Neural crest cell (in vitro differentiated cells): ENCODE data around the gene NME9. TPM values are rescaled to one million over a fixed set of nuclear protein-coding genes. Genes with fewer than 3 reads are reported as not detected.

ENCODE experiments used
- DNase-seq: peaks from one replicate; pipeline ENCODE4 v3.0.0; 2021; ENCODE audit warnings: low read depth, mixed read lengths, low spot score
- H3K27ac Mint-ChIP-seq: one replicate; pipeline ENCODE4 v1.8.0; 2021; ENCODE audit warnings: mild to moderate bottlenecking, mixed read lengths; ENCODE audit not compliant: unreplicated experiment
- H3K27me3 Mint-ChIP-seq: 2 replicates; pipeline ENCODE4 v1.8.0; 2021; ENCODE audit warnings: low read depth, mild to moderate bottlenecking, mixed read lengths
- H3K36me3 Mint-ChIP-seq: 2 replicates; pipeline ENCODE4 v1.8.0; 2021; ENCODE audit warnings: low read depth, mild to moderate bottlenecking, mixed read lengths
- H3K4me1 Mint-ChIP-seq: 2 replicates; pipeline ENCODE4 v1.8.0; 2021; ENCODE audit warnings: mixed read lengths
- H3K4me3 Mint-ChIP-seq: one replicate; pipeline ENCODE4 v1.8.0; 2021; ENCODE audit warnings: mild to moderate bottlenecking, mixed read lengths
- H3K9me3 Mint-ChIP-seq: 2 replicates; pipeline ENCODE4 v1.8.0; 2021; ENCODE audit warnings: mixed read lengths
- total RNA-seq: library from RNA; stranded (reverse); gene quantifications from 2 replicates; pipeline ENCODE4 v1.2.1, GENCODE V29; 2021
- TF ChIP-seq, protein P1 (sequence below): fragments of 200-600 bp; sonication (generic); conservative IDR thresholded peaks from 2 replicates; pipeline ENCODE4 v1.5.0; 2021; ENCODE audit warnings: antibody characterized with exemption, mild to moderate bottlenecking

Gene NME9
- total RNA-seq, 1 donor from 2014 or later, result 0.79 TPM

DNA sequence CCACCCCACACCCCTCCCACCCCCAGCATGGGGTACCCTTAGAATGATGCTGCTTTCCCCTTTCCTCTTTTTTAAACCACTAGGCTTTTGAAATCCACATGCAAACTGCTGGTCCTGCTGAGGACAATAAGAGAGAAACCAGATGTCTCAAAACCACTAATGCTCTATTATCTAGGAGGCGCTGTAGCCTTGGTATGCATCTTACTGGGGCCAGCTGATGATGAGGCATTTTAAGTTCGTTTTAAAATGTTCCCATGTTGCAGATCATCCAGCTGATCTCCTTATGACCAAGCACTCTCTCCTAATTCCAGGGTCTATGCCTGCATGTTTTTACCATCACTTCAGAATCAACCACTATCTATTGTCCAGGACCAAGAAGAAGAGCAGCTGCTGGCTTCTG lies 1.3 kb downstream of the NME9 start:
- Mint-ChIP-seq H3K36me3 (no peaks in the 10 kb centered on the region), H3K27me3 (peaks cover 17% of the 10 kb centered on the region), H3K9me3 (no peaks in the 10 kb centered on the region), H3K4me1 (peaks cover 16% of the 10 kb centered on the region), H3K4me3 (peak overlapping the region; percentile 97), H3K27ac (no peak overlapping the region)
- TF ChIP-seq, protein P1, sequence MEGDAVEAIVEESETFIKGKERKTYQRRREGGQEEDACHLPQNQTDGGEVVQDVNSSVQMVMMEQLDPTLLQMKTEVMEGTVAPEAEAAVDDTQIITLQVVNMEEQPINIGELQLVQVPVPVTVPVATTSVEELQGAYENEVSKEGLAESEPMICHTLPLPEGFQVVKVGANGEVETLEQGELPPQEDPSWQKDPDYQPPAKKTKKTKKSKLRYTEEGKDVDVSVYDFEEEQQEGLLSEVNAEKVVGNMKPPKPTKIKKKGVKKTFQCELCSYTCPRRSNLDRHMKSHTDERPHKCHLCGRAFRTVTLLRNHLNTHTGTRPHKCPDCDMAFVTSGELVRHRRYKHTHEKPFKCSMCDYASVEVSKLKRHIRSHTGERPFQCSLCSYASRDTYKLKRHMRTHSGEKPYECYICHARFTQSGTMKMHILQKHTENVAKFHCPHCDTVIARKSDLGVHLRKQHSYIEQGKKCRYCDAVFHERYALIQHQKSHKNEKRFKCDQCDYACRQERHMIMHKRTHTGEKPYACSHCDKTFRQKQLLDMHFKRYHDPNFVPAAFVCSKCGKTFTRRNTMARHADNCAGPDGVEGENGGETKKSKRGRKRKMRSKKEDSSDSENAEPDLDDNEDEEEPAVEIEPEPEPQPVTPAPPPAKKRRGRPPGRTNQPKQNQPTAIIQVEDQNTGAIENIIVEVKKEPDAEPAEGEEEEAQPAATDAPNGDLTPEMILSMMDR, result no peak
- DNase-seq, result no peak

DNA sequence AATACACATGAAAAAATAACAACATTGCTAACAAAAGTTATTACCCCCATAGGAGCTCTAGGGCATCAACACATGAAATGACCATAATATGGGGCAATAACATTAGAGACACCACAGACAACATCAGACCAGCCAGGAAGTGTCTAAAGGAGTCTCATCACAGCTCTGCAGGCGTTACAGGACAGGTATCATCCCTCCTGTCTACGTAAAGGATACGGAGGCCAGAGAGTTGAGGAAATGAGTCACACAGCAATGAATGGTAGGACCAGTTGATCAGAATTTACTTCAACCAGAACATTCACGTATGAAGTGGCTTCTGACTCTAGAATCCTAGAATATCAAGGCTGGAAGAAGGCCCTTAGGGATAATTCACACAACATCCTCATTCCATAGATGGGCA lies 1.8 kb downstream of the NME9 start:
- H3K9me3 Mint-ChIP-seq, result no peaks in the 10 kb centered on the region
- no peak overlapping the region for H3K27ac Mint-ChIP-seq
- peak overlapping the region; percentile 77 for H3K4me3 Mint-ChIP-seq
- peaks cover 17% of the 10 kb centered on the region for H3K27me3 Mint-ChIP-seq
- no peak for DNase-seq
- TF ChIP-seq, protein P1, result no peak
- H3K4me1 Mint-ChIP-seq, result peaks cover 16% of the 10 kb centered on the region
- no peaks in the 10 kb centered on the region for H3K36me3 Mint-ChIP-seq

DNA sequence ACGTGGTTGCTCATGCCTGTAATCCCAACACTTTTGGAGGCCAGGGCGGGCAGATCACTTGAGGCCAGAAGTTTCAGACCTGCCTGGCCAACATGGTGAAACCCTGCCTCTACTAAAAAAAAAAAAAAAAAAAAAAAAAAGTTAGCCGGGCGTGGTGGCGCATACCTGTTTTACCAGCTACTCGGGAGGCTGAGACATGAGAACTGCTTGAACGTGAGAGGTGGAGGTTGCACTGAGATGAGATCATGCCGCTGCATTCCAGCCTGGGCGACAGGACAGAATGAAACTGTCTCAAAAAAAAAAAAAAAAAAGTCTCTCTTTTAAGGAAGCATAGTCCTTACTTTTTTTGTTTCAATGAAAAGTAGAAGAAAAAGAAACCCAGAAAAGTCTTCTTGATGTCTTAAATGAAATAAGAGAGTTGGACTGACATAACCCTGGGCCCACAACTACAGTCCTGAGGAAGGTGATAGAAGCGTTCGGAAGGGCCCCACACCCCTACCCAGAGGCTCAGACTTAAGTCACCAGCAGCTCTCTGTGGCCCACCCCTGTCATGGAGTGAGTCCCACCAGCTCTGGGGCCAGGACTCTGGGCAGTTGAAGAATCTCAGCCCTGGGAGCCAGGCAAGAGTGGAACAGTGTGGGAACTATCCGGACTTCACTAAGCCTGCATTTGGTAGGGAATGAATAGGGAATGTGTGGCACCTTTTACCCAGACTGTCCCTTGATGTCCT lies 2.6 kb downstream of the NME9 start:
- Mint-ChIP-seq H3K4me1 (peaks cover 19% of the 10 kb centered on the region), H3K4me3 (no peak overlapping the region), H3K9me3 (no peaks in the 10 kb centered on the region), H3K36me3 (no peaks in the 10 kb centered on the region), H3K27ac (no peak overlapping the region), H3K27me3 (peaks cover 13% of the 10 kb centered on the region)
- DNase-seq, result no peak
- TF ChIP-seq, protein P1, result no peak

DNA sequence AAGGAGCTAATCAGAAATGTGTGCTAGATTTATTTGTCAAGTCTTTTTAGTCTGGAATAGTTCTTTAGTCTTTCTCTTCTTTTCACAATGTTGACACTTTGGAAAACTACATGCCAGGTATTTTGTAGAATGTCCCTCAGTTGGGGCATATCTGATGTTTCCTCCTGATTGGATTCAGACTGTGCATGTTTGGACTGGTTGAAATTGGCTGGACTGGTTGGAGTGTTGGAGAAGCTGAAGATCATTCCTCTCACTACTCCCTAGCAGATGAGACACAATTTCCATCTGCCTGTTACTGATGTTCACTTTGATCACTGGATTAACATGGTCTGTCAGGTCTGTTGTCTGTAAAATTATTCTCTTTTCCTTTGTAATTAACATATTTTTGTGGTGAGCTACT lies 3.7 kb downstream of the NME9 start:
- Mint-ChIP-seq H3K9me3 (no peaks in the 10 kb centered on the region), H3K27me3 (peaks cover 13% of the 10 kb centered on the region), H3K4me1 (peaks cover 24% of the 10 kb centered on the region), H3K36me3 (no peaks in the 10 kb centered on the region), H3K27ac (no peak overlapping the region), H3K4me3 (no peak overlapping the region)
- TF ChIP-seq, protein P1, result no peak
- no peak for DNase-seq

DNA sequence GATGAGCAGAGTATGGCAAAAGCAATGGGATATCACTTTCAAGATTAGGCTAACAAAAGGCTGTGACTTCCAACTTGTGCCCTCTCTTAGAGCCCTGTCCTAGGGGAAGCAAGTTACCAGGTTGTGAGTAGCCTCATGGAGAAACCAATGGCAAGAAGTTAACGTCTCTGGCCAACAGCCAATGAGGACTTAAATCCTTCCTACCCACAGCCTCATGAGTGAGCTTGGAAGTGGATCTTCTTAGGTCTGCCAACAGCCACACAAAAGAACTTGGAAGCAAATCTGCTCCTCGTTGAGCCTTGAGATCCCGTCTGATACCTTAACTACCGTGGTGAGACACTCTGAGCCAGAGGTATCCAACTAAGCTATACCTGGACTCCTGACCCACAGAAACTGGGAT lies 5.7 kb downstream of the NME9 start:
- H3K27ac Mint-ChIP-seq, result no peak overlapping the region
- H3K9me3 Mint-ChIP-seq, result no peaks in the 10 kb centered on the region
- no peak overlapping the region for H3K4me3 Mint-ChIP-seq
- TF ChIP-seq, protein P1, result no peak
- H3K27me3 Mint-ChIP-seq, result peaks cover 6% of the 10 kb centered on the region
- peaks cover 14% of the 10 kb centered on the region for H3K4me1 Mint-ChIP-seq
- DNase-seq, result no peak
- no peaks in the 10 kb centered on the region for H3K36me3 Mint-ChIP-seq
